HG02970 (cell line): ENCODE results near the gene RUNX3.
"Not testable (repeated sequence)": the region's sequence is repeated elsewhere in the genome, so short reads cannot be mapped to it uniquely, and the experiment has no call there.

Experiments used
- ATAC-seq: cut with Tn5 transposase; IDR thresholded peaks from one replicate; pipeline ENCODE4 v1.9.1; 2021; ENCODE audit warnings: mild to moderate bottlenecking, moderate library complexity, moderate number of reproducible peaks; ENCODE audit not compliant: unreplicated experiment, low FRiP score

Gene RUNX3

GRCh38 chr1:24930260-24931145 is at the start of gene RUNX3:
Gene RUNX3 (minus strand): TSS chr1:24930276. CDS start chr1:24929868, 408 bp downstream.
- peak; percentile 66 for ATAC-seq

DNA sequence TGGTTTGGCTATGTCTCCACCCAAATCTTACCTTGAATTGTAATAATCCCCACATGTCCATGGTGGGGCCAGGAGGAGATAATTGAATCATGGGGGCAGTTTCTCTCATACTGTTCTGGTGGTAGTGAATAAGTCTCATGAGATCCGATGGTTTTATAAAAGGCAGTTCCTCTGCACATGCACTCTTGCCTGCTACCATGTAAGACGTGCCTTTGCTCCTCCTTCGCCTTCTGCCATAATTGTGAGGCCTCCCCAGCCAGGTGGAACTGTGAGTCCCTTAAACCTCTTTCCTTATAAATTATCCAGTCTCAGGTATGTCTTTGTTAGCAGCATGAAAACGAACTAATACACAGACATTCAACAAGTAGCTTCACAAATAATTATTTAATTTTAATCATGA is 49.2 kb upstream of the RUNX3 start:
- ATAC-seq, result not testable (repeated sequence)

GRCh38 chr1:24978383-24979032 is 48.4 kb upstream of the RUNX3 start:
- no peak for ATAC-seq

GRCh38 chr1:24975391-24975790 is 45.3 kb upstream of the RUNX3 start:
- ATAC-seq, result no peak

GRCh38 chr1:24973315-24973714 is 43.2 kb upstream of the RUNX3 start:
- no peak for ATAC-seq

DNA sequence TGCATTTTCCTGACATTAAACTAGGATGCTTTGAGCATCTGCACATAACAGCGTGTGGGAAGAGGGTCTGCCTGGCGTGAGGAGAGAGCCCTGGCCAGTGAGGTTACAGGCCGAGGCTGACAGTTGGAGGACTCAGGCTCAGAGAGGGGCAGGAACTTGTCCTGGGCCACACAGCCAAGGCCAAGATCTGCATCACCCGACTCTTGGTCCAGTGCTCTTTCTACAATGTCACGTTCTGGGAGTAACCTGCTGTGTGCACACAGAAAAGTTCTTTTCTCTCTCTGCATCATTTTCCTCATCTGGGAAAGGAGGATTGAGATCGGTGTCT is 42.8 kb upstream of the RUNX3 start:
- ATAC-seq, result no peak

- no peak for ATAC-seq
Observed at GRCh38 chr1:24972221-24972914, 42.3 kb upstream of the RUNX3 start.

GRCh38 chr1:24970926-24971875 is 41.1 kb upstream of the RUNX3 start:
- ATAC-seq, result no peak

DNA sequence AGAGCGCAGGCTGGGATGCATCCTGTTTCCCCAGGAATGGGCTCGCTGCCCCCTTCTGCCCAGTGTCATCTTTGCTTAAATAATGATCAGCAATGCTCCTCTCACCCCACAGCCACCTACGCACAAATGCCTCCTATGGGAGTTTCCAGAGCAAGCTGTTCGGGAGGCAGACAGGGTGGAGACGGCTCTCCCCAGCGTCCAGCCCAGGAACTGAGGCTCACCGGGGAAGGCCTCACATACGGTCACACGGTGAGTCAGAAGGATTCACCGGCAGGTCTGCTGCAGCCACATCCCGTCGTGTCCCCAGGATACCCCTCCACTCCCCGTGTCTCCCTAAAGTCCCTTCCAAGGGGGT is 40.3 kb upstream of the RUNX3 start:
- no peak for ATAC-seq

DNA sequence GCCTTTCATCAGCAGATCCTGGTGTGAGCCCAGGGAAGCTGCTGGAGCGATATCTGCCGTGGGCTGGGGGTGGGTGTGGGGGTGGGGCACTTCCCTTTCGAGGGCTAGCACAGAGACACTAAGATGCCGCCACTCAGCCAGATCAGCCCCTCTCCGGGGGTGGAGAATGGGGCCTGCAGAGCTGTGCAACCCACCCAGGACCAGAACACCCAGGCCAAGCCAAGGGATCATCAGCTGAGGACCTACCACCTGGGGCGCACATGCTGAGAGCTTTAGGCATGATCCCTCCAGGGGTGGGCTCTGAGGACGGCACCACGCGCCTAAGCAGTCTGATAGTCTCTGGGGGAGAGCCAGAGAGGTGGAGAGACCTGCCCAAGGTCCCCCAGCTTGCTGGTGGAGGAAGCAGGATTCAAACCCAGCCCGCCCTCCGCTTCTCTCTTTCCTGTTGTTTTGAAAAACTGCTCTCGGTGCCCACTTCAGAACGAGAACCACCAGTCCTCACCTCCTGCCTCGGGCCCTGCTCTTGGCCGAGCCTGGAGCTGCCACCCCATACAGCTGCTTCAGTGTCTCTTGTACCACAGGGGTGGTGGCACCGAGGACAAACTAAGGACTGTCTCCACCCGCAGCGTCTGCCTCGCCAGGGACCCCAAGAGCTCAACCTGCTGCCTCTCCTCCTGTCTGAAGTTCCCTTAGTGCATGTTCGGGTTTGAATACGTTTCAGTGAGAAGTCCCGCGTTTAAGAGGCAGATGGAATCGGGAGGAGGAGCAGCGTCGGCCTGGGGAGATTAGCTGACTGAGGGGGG is 39.7 kb upstream of the RUNX3 start:
- ATAC-seq, result no peak

- ATAC-seq, result no peak
Observed at GRCh38 chr1:24968941-24969585, 39.0 kb upstream of the RUNX3 start.

DNA sequence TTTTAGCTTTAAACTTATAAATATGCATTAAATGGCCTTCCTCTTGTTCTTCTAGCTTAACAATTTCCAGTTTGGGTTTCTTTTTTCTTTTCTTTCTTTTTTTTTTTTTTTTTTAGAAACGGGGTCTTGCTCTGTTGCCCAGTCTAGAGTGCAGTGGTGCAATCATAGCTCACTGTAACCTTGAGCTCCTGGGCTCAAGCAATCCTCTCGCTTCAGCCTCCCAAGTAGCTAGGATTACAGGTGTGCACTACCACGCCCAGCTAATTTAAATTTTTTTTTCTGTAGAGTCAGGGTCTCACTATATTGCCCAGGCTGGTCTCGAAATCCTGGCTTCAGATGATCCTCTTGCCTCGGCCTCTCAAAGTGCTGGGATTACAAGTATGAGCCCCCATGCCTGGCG is 37.9 kb upstream of the RUNX3 start:
- ATAC-seq, result no peak

- ATAC-seq, result no peak
Observed at GRCh38 chr1:24967555-24967954, 37.5 kb upstream of the RUNX3 start.

DNA sequence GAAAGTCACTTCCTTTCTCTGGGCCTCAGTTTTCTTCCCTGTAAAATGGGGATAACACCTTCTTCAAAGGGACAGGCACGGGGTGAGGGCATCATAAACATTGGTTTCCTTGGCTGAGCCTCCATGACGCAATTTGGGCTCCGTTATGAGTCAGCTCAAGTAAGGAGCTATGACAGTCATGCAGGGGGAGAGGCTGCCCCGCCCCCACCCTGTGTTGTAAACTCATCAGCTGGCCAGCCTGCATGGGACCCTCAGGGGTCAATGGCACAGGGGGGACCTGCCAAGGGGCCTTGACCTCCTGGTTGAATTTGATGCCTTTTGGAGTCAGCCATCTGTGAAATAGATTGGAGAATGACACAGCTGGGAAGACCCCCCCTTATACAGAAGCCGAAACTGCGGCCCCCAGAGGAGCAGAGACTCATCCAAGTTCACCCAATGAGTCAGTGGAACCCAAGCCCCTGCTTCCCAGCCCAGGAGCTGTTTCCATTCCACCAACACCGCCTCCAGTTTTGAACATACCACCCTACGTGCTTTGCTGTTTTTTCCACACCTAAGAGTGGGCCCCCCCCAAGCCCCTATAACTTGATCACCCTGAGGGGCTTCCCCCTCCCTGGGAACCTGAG is 36.8 kb upstream of the RUNX3 start:
- no peak for ATAC-seq

DNA sequence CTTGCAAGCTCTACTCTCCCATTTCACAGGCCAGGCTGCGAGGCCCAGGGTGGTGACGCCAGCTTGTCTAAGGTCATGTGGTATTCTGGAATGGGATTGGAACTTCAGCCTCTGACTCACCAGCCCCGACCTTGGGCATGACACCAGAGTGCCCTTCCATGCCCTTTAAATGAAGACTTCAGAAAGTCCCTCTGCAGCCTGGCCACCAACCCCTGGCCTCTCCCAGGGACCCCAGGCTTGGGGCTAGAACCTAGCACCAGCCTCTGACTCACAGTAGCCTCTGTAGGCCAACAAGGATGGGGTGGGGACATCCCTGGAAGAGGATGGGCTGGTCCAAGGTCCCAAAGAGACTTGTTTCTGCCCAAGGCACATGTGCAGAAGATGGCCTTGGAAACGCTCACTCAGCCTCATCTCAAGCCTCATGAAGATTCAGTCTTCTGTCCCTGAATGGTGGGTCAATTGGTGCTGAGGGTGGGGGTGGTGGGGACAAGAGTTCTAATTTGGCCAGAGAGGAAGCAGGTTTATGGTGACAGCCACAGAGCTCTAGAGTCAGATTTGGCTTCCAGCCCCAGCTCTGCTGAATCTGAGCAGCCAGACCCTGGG is 36.1 kb upstream of the RUNX3 start:
- ATAC-seq, result no peak

- no peak for ATAC-seq
Observed at GRCh38 chr1:24965571-24965930, 35.5 kb upstream of the RUNX3 start.

- peak; percentile 81 for ATAC-seq
Observed at GRCh38 chr1:24964811-24965570, 34.9 kb upstream of the RUNX3 start.
